GM18907 (cell line): ENCODE data around the gene SDHA.
"Not testable (repeated sequence)": the region's sequence is repeated elsewhere in the genome, so short reads cannot be mapped to it uniquely, and the experiment has no call there.

ENCODE experiments used
- ATAC-seq: cut with Tn5 transposase; IDR thresholded peaks from one replicate; pipeline ENCODE4 v1.9.1; 2021; ENCODE audit warnings: mild to moderate bottlenecking, moderate library complexity; ENCODE audit not compliant: unreplicated experiment

Gene SDHA

DNA sequence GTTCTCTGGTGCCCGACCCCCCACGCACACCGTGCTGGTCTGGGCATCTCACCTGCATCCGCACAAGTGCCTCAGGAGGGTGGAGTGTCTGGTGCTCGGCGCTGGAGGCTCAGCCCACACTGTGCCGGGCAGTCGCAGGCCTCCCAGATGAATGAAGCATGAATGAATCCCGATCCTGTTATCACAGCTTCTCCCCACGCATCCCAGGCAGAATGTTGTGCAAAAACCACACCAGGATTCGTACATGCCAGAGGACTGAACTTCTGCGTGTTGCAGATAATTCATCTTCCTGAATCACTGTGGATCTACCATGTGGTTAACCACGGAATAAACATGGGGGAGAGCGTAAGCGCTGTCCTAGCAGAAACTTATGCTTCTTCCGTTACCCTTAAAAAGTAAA is 78.8 kb downstream of the SDHA start:
- not testable (repeated sequence) for ATAC-seq

DNA sequence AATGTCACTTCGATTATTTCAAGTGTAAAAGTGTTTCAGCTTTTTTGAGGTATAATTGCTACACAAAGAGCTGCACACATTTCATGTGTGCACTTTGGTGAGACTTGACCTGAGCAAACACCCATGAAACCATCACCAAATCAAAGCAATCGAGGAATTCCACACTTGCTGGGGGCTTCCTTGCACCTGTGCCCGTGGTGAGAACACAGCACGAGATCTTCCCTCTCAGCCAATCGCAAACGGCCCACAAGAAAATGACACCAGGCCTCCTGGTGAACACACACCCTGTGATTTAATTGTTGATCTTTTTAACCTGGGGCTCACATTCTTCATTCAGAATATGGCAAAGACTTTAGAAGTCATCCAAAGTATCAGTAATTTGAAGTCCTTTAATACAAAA is 79.3 kb downstream of the SDHA start:
- not testable (repeated sequence) for ATAC-seq

- not testable (repeated sequence) for ATAC-seq
Observed at GRCh38 chr5:297991-298736, 80.0 kb downstream of the SDHA start.

- ATAC-seq, result no peak
Observed at GRCh38 chr5:298737-299125, 80.6 kb downstream of the SDHA start.

GRCh38 chr5:299921-300320 is 81.8 kb downstream of the SDHA start:
- not testable (repeated sequence) for ATAC-seq

DNA sequence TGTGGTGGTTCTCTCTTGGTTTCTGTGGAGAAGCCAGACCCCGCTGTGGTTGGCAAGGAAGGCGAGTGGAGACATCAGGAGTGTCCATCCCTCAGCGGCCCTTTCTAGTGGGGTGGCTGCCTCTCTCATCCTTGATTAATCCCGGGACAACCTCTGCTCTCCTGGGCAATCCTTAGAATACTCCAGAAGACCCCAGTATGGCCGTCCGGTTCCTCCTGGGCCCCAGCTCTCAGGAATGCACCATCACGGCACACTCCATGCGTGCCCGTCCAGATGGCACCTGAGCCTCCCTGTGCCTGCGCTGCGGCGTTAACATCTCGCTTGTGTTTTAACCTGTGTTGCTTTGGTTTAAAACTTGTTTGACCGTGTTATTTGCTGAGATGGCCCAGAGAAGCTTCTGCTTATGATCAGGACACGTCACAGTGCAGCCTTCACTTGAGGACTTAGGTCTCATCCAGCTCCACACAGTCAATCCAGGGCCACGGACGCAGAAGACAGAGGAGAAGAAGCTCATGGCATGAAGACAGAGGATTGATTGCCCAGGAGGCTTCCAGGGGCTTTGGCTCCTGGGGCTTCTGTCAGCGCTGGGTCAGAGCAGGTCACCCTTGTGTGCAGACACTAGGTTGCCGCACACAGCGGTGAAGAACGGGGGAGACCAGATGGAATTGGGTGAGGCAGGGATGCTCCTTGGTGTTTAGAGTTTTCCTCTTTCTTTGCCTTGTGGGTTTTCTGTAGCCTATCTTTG is 82.7 kb downstream of the SDHA start:
- ATAC-seq, result not testable (repeated sequence)

DNA sequence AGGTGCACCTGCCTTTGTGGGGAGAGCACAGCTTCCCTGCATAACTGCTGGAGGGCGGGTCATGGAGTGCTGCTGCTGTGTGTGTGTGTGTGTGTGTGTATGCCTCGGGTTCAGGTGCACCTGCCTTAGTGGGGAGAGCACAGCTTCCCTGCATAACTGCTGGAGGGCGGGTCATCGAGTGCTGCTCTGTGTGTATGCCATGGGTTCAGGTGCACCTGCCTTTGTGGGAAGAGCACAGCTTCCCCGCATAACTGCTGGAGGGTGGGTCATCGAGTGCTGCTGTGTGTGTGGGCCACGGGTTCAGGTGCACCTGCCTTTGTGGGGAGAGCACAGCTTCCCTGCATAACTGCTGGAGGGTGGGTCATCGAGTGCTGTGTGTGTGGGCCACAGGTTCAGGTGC is 84.3 kb downstream of the SDHA start:
- ATAC-seq, result not testable (repeated sequence)

DNA sequence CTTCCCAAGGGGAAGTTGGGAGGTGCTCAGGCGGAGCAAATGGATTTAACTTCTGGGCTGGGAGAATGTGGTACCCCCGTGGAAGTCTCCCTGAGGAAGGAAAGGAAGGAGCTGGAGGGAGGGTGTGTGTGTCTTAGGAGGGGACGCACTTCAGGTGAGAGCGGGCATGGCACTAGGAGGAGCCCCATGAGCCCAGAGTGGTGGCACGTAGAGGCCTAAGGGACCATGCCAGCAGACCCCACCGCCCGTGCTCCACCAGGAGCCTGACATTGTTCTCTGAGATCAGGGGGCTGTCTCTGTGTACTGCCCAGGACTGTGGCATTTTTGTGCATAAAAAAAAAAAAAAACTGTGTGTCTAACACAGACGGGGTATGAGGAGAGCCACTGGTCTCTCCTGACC is 84.8 kb downstream of the SDHA start:
- no peak for ATAC-seq

- ATAC-seq, result not testable (repeated sequence)
Observed at GRCh38 chr5:303741-304140, 85.6 kb downstream of the SDHA start.

GRCh38 chr5:305050-305449 is 86.9 kb downstream of the SDHA start:
- ATAC-seq, result no peak

DNA sequence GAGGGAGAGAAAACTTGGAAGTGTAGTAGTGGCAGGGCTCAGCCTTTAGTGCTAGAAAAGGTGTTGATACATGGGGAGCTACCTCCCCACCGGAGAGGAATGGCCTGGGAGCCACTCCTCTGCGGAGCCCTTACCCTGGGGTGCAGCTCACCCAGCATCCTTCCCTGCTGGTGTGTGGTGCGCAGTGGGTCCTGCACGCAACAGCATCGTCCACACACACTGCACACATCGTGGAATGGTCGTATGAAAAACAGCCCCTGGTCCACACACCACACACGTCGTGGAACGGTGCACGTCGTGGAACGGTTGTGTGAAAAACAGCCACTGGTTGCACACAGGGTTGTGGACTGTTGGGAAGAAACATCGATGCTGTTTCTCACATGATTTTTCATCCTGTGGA is 87.3 kb downstream of the SDHA start:
- no peak for ATAC-seq

DNA sequence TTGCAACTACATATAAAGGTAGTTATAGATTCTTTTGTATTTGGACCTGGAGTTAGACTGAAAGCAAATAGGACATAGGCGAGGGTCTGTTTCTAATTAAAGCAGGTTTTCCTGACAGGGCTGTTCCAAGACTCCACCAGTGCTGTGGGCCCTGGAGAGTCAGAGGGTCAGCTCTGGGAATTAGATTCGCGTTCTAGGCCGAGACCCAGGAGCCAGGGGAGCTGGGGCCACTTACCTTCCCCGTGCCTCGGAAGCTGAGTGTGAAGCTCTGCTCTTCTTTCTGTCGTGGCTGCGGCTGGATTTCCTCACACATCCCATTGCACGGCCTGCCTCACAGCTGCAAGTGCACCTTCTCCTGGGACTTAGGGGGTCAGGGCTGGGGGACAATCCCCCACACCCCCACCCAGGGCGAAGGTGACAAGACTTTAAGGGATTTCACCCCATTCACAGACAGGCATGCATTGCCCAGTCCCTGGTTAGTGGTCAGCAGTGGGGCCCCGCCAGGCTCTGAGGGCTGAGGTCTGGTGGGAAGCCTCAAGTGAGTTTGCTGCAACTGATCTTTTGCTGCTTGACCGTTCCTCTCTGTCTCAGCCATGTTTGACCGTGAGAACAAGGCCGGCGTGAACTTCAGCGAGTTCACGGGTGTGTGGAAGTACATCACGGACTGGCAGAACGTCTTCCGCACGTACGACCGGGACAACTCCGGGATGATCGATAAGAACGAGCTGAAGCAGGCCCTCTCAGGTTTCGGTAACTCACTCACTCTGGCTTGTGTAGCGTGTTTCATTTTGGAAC is 88.1 kb downstream of the SDHA start:
- ATAC-seq, result no peak
